Inferior parietal cortex (tissue), 1 donor: ENCODE measurements around the gene ELOVL6.
A peak's percentile ranks its signal among the peaks of the same experiment; 100 is the strongest.
"Not testable (repeated sequence)": the region's sequence is repeated elsewhere in the genome, so short reads cannot be mapped to it uniquely, and the experiment has no call there.

Experiments
- DNase-seq: peaks from one replicate; pipeline ENCODE4 v3.0.0-alpha.2; 2016; ENCODE audit errors: extremely low spot score

ELOVL6 gene

DNA sequence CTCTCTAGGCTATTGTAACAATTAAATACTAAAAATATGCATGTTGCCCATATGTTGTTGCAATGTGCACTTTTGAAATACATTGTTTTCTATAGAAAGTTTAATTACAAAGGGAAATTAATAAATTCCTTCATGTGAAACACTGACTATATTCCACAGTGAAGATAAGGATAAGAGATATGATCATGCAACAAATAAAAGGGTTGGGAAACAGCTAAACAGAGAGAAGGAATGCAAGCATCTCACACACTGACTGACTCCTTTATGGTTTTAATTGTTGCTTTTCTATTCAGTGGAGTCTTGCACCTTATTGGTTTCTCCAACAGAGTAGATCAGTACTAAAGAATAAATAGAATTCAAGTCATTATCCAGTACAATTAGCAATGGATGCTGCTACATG, 37.8 kb downstream of the ELOVL6 start:
- DNase-seq, result no peak

DNA sequence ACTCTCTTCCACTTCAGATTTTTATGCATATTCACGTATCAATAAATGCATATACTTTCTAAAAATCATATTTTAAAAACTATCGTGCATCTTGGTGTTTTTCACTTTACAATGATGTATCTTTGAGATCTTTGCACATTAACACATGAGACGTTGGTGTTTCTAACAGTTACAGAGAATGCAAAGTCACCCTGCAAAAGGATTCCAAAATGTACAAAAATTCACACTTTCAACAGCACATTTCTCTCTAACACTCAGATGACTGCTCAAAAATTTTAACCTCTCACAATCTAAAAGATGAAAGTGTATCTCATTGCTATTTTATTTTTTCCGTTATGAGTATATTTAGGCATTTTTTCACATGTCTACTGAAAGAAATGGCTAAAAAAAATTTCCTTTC, 38.9 kb downstream of the ELOVL6 start:
- DNase-seq, result peak; percentile 38

DNA sequence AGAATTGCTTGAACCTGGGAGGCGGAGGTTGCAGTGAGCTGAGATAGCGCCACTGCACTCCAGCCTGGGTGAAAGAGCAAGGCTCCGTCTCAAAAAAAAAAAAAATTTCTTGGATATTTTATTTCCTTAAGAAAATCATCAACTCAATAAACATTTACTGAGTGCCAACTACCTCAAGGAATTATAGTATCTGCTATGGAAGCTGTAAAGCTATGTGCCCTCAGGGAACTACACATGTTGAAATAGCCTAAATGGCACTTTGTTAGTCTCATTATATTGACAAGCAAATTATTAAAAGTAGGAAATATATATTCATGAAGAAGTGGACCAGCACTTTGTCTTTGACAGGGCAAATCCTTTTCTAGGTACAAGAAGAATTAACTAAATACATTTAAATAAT, 40.8 kb downstream of the ELOVL6 start:
- no peak for DNase-seq

DNA sequence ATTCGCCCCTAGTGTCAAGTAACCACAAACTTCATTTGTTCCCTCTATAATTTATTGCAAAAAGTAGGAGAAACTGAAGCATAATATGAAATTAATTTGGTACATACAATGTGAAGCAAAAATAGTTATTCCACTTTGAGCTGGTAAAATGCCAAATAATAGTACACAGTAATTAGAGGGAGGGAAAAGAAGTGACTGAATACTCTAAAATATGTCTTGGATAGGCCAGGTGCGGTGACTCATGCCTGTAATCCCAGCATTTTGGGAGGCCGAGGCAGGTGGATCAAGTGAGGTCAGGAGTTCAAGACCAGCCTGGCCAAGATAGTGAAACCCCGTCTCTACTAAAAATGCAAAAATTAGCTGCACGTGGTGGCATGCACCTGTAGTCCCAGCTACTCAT, 41.2 kb downstream of the ELOVL6 start:
- not testable (repeated sequence) for DNase-seq

DNA sequence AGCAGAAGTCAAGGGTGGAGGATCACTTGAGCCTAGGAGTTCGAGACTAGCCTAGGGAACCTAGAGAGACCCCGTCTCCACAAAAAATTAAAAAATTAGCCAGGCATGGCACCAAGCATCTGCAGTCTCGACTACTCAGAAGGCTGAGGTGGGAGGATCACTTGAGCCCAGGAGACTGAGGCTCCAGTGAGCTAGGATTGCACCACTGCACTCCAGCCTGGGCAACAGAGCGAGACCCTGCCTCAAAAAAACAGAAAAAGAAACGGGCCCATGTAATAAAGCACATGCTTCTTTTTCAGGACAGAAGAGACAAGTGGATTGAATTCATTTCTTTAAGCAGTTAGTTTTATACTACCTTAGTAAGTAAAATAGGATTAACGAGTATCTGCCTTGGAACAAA, 42.0 kb downstream of the ELOVL6 start:
- DNase-seq, result no peak

DNA sequence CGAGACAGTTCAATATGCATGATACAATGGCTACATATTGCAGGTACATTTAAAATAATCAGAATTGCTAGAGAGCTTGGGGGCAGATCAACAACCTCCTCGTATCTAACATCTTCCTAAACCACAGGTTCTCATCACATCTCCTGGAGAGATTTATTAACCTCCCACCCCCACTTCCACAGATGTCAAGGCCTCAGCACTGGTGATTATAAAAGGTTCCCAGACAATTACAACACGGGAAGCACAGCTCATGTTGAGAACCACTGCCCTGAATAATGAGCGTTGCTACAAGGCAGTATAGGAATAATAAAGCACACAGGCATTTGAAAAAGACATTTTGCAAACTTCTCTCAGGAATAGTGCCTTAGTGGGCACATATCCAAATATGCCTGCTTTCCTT, 42.8 kb downstream of the ELOVL6 start:
- no peak for DNase-seq

DNA sequence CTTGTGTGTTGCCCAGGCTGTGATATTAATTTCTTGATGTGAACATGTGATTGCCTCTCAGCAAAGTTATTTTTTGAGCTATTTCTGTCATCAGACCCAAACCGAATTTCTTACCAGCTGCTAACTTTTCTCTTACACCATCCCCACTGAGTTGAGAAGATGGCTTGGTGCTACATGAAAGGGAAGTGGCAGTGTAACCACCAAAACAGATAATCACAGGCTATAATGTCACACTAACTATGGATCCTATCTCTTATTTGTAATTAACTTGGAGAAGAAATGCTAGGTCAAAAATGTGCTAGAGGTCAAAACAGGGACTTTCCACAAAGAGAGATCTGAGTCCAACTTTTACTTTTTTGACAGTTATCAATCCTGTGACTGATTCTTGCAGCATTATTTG, 43.8 kb downstream of the ELOVL6 start:
- no peak for DNase-seq

DNA sequence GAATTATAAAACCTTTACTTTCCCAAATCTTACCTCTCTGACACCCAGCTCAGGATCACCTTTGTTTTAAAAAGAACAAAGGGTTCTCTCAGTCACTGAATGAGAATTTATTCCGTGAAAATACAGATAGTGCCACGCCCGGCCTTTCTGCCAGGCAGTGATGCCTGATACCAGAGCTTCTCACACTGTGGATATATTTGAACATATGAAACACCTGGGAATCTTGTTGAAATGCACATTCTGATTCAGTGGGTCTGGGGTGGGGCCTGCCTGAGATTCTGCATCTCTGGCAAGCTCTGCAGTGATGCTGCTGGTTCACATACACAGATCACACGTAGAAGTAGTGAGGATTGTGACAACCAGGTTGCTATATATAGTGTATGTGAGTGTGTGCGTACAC, 46.0 kb downstream of the ELOVL6 start:
- DNase-seq, result no peak

DNA sequence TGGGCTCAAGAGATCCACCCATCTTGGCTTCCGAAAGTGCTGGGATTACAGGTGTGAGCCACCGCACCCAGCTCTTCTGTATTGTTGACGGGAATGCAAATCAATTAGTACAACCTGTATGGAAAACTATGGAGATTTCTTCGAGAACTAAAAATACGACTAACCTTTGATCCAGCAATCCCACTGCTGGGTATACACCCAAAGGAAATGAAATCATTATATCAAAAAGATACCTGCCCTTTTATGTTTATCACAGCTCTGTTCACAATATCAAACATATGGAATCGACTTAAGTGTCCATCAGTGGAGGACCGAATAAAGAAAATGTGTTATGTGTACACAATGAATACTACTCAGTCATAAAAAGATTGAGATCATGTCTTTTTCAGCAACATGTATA, 49.3 kb downstream of the ELOVL6 start:
- DNase-seq, result no peak

DNA sequence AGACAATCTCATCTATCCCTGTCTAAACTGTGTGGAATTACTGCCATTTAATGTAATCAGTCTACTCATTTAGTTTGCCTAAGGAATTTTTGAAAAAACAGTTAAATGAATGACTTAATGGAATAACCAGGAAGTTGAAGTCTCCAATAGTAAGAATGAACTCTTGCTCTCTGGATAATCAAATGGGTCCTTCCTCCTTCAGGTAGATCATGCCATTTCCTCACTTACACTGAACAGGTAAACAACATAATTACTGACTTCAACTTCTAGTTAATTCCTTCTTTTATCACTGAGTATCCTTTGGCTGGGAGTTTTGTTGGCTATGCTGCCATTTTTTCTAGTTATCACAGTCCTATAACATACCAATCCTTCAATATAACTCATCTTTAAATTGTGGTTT, 56.0 kb downstream of the ELOVL6 start:
- DNase-seq, result no peak

DNA sequence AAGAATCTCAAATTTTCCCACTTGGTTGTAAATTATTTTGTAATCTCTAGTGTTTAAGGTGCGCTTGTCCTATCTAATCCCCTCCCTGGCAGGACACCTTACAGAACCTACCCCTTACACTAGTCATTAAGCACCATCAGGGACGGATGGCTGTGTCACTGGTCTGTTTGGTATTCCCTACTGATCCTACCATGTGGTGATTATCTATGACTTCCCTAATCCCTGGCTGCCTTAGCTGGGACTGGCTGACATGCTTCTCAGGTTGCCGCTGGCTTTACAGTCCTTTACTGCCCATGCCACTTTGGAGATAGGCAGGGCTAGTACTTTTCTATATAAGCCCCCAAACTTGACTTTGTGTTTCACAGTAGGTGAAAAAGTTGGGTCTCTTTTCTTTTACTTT, 58.6 kb downstream of the ELOVL6 start:
- DNase-seq, result no peak

DNA sequence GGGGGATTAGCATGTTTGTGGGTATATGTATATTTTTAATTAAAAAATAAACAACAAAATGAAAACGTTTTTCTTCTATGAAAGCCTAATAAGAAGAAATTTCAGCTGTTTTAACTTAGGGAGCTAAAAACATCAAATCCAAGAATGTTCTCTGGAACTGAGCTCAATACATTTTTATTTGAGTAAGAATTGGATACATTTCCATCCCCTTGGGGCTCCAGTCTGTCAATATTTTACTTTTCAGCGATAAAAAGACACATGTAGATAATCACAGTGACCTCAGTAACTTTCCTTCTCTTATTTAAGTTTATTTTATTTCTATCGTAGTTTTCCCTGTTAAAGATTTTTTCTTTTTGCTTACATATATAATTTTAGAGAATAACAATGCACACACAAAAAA, 59.3 kb downstream of the ELOVL6 start:
- no peak for DNase-seq

DNA sequence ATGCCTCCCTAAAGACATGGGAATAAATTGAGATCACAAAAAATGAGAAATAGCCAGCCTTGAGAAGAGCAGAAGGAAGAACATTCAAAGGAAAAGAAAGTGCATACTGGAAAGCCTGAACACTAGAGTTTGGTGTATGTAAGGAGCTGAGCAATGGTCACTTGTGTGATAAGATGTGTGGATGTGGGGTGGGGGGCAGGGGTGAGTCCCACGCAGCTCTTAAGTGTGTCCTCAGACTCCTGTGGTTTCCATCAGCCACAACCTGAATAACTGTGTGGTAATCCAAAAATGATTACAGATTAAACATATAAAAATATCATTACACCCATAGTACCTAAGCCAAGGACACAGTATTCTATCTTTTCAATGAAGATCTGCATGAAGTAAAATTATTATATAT, 59.9 kb downstream of the ELOVL6 start:
- DNase-seq, result no peak

DNA sequence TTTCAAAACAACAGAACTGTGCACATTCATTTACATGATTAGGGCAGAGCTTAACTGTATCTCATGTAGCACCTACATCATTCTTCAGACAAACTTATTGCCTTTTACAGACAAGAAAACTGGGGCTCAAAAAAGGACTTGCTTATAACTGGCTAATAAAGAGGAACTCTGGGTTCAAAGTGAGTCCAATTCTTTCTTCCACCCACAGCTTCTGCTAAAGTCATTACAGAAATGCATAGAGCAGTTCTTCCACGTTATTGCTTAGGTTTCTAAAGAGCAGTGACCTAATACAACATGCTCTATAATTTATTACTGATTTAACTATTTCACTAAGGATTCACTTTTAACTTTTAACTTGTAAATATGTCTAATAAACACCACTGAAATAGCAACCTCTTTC, 60.6 kb downstream of the ELOVL6 start:
- no peak for DNase-seq

DNA sequence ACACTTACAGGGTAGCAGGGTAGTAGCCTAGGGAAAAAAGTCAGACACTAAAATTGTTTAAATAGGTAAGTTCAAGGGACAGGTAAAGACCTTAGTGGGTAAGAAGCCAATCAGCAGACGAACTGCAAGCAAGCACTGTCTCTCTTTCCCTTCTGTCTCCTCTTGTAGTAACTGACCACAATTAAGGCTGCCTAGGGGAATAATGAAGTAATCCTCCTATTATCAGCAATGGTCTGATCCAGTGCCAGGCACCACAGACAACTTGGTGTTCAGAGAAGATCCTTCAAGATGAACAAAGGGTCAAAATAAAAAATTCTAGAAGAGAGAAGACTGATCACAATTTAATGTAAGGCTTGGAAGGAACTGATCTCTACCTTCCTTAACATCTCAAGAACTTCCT, 62.9 kb downstream of the ELOVL6 start:
- no peak for DNase-seq

DNA sequence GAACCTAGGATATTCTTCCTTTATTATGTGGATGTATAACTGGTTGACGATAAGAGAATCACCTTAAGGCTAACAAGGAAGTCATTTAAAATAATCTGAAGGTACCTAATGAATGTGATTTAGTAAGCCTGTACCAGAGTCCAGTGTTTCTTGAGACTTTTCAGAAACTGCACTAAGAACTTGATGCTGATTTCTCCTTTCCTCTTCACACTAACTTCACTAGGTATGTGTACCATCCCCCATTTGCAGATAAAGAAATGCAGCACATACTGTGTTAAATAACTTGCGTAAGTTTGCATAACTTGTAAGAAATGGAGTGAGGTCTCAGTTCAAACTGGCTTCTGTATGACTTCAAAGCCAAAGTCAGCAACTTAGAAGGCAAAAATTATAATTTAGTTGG, 63.3 kb downstream of the ELOVL6 start:
- no peak for DNase-seq

DNA sequence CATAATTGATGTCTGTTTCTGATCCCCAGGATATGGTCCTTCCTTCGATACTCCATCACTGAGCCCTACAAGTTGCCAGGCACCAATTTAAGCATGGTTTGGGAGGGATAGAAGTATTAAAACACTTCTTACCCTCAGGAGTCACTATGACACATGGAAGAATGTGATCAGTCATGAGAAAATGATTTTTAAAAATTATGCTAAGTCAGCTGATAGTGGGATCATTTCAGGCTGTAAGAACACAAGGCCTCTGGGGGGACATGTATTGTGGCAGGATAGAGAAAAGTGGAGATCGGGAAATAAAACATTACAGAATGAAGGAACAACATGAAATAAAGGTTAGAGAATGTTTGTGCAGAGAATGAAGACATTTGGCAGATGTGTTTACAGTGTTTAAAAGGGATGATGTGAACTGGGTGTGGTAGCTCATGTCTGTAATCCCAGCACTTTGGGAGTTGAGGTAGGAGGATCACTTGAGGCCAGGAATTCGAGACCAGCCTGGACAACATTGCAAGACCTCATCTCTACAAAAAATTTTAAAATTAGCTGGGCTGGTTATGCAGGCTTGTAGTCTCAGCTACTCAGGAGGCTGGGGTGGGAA, 64.0 kb downstream of the ELOVL6 start:
- DNase-seq, result no peak

DNA sequence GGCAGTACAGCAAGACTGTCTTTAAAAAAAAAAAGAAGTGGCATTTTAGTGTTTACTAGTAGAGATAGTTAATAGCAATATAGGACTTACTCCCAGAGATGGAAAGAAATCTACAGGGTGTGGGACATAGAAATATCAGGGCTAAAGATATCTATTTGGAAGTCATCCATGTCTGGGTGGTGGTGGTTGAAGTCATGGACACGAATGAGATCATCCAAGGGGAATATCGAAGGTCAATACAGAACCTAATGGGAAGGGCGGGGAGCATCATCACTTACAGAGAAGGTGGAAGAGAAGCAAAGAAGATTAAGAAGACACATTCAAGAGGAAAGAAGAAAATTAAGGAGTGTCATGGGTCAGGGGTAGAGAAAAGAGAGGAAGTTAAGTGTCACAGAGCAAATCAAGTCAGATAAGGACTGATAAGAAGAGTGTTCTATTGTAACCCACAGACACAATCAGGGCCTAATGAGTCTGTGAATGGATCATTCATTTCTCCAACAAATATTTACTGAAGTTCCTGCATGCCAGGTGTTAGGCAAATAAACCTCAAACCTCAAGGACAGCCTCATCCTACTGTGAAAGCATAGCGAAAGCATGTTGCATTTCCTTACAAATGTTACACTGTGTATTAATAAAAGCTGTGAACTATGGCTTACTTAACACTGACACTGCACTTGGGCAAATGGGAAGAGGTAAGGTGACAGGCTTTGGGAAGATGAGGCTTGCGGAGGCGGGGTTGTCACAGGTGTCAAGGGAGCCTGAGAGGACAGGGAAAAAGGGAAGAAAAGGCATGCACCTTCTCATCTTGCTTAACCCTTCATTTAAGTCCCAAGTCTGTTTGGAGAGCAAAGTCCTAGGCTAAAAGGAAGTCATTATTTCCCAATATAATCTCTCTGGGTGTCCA, 65.3 kb downstream of the ELOVL6 start:
- no peak for DNase-seq

DNA sequence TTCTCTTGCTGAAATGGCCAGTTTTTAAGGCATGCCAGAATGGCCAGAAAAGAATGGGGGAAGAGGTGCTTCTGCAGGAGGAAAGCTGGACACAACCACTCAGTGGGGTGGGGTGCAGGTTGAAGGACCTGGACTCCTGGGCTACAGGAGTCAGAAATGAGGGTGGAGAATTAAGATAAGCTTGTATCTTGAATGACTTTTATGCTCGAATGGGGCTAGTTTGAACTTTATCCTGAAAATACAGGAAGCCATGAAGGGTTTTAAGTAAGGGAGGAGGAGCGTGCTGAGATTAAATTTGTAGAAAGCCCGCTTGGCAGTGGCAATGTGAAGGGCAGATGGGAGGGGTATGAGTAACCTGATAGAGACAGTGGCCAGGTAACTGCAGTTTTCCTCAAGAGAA, 66.5 kb downstream of the ELOVL6 start:
- DNase-seq, result no peak

DNA sequence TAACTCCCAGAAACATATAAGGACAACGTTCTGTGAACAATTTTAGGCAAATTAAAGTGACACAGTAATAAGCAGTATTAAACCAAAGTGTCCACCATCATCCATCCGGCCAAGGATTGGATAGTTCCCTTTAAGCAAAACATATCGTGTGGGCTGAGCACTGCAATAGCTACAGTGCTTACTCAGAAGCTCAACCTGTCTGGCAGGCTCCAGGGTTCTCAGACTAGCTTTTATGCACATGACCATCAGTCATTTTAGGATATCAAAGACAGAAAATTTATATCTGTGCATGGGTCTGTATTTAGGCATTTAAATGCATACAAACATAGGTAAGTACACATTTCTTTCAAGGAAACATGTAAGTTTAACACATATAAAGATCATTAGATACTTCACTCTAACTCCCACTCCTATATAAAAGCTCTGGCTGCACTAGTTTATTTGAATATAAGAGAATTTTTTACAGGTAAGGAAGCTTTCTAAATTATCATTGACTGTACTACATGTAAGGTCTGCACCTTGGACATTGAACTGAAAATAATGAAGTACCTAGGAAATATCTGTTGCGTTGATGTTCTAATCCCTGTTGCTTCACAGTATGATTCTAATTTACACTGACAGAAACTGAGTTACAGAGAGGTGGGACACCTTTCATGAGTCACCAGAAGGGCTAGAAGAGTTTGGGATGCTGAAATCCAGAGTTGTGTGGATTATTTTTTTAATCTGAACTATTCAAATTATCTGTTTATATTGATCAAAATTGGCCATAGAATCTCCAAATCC, 67.6 kb downstream of the ELOVL6 start:
- DNase-seq, result no peak

DNA sequence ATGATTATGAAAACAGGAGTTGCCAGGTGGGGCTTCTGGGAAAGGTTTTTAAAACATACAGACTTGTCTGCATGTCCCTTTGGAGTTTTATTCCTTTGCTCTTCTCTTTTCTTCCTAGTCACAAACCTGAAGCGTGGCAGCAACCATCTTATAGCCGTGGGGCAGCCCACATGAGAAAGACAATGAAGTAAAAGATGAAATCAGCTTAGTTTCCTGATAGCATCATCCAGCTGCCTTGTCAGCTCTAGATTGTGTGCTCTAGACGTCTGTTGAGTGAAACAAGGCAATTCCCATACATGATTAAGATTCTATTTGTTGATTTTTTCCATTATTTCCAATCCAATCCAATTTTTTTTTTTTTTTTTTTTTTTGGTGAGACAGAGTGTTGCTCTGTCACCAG, 68.9 kb downstream of the ELOVL6 start:
- DNase-seq, result no peak

DNA sequence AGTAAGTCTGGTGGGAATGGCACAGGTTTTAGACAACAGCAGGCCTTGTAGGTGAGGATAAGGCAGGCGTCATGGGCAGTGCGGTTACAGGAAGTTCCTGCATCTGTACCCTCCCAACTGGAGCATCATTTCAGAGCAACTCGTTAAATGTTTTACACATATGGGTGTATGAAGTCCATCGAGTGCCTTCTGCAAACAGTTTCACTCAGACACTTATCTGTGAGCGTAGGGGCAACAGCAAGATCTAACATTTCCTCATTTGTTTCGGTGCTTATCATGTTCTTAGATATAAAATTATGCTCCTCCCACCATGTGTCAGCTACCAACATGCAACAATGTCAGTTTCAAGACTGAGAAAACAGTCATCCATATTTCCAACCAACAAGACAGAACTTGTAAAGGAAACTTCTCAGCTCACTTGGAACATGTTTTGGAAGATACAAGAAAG, 69.9 kb downstream of the ELOVL6 start:
- no peak for DNase-seq

DNA sequence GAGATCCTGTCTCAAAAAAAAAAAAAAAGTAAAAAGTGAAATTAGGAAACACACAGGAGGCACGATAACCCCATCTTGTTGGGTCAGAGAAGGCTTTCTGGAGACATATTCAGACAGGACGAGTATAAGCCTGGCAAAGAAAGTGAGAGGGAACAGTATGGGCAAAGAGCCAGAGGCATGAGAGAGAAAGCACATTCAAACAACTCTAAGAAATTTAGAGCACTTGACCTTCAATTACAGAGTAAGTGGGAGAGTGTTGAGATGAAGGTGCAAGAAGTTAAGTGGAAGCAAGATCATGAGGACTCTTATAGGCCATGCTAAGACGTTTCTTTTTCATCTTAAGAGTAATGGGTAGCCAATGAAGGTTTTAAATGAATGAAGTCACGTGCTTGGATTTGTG, 70.4 kb downstream of the ELOVL6 start:
- no peak for DNase-seq
